ENCODE data around the gene MYO15A. TPM values are rescaled to one million over a fixed set of nuclear protein-coding genes. Genes with fewer than 3 reads are reported as not detected.
A peak's percentile ranks its signal among the peaks of the same experiment; 100 is the strongest.
"Not testable (repeated sequence)": the region's sequence is repeated elsewhere in the genome, so short reads cannot be mapped to it uniquely, and the experiment has no call there.

The MYO15A gene
- total RNA-seq, 2 experiments from 2014 or later = 0.34 TPM

DNA sequence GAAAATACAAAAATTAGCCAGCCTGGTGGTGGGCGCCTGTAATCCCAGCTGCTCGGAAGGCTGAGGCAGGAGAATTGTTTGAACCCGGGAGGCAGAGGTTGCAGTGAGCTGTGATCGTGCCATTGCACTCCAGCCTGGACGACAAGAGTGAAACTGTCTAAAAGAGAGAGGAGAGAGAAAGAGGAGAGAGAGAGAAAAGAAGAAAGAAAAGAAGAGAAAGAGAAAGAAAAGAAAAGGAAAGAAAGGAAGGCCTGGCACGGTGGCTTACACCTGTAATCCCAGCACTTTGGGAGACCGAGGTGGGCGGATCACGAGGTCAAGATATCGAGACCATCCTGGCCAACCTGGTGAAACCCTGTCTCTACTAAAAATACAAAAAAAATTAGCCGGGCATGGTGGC is 108.3 kb downstream of the MYO15A start:
- H3K36me3 Mint-ChIP-seq (ENCODE audit: low read depth); H3K4me1 Mint-ChIP-seq (ENCODE audit: low read depth): not testable (repeated sequence)

DNA sequence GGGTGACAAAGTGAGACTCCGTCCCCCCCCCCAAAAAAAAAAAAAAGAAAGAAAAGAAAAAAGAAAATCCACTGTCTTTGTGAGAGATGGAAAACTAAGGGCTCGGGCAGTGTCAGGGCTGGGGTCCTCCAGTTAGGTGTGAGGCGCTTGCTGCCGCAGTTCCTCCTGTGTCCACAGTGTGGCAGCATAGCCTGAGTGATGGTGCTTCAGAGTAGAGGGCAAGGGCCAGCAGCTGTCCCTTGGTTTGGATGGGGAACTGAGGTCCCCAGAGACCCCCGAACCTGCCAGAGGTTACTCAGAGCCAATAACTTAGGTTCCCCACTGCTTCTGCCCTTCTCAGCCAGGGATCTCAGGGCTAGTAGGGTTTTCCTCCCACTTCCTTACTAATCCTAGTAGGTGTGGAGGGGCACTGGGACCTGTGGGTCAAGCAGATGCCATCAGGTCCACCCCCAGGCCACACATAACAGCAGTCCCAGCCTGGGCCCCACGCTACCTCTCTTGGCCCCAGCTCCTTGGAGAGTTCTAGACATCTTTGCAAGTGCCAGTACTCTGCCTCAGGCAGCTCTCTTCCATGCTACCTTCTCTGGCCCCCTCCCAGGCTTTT is 109.0 kb downstream of the MYO15A start:
- peak; percentile 95 for ATAC-seq
- H3K27ac Mint-ChIP-seq = no peak overlapping the region
- H3K9me3 Mint-ChIP-seq (ENCODE audit: insufficient read depth) = no peaks in the 10 kb centered on the region
- no peaks in the 10 kb centered on the region for H3K36me3 Mint-ChIP-seq (ENCODE audit: low read depth)
- CTCF ChIA-PET = interaction anchor here (0.6 to 2.7 kb wide), 8 partner anchors 8 to 106 kb away, joined by 3 to 12 read pairs (median 4); partner anchors contain the start of gene ALKBH5
- peak; percentile 82 for DNase-seq
- no peaks in the 10 kb centered on the region for H3K27me3 Mint-ChIP-seq (ENCODE audit: low read depth)
- H3K4me3 Mint-ChIP-seq = no peak overlapping the region
- no peaks in the 10 kb centered on the region for H3K4me1 Mint-ChIP-seq (ENCODE audit: low read depth)
- POLR2A ChIA-PET = no interaction called here

More for the DNA sequence above, 108.3 kb downstream of the MYO15A start:
- H3K27ac Mint-ChIP-seq; ATAC-seq; H3K4me3 Mint-ChIP-seq; H3K9me3 Mint-ChIP-seq (ENCODE audit: insufficient read depth); H3K27me3 Mint-ChIP-seq (ENCODE audit: low read depth); DNase-seq; POLR2A ChIA-PET: not testable (repeated sequence)
- CTCF ChIA-PET = interaction anchor here (1.0 to 1.2 kb wide), 2 partner anchors 8 to 19 kb away, joined by 3 to 5 read pairs; no protein-coding TSS in a partner anchor

GRCh38 chr17:18218756-18219415 is 110.3 kb downstream of the MYO15A start:
- ATAC-seq (no peak), DNase-seq (no peak)
- POLR2A ChIA-PET = interaction anchor here (1.2 kb wide), 1 partner anchor 14 kb away, joined by 4 read pairs; no protein-coding TSS in a partner anchor
- H3K9me3 Mint-ChIP-seq (ENCODE audit: insufficient read depth) = no peaks in the 10 kb centered on the region
- CTCF ChIA-PET = interaction anchor here (0.6 to 2.7 kb wide), 4 partner anchors 29 to 114 kb away, joined by 3 to 12 read pairs (median 4); partner anchors contain the start of gene ALKBH5
- no peak overlapping the region for H3K4me3 Mint-ChIP-seq
- H3K4me1 Mint-ChIP-seq (ENCODE audit: low read depth) = no peaks in the 10 kb centered on the region
- H3K36me3 Mint-ChIP-seq (ENCODE audit: low read depth) = no peaks in the 10 kb centered on the region
- H3K27ac Mint-ChIP-seq = no peak overlapping the region
- H3K27me3 Mint-ChIP-seq (ENCODE audit: low read depth) = no peaks in the 10 kb centered on the region

GRCh38 chr17:18224053-18224386 is 115.5 kb downstream of the MYO15A start:
- Mint-ChIP-seq H3K4me3 (no peak overlapping the region), H3K27me3 (ENCODE audit: low read depth) (no peaks in the 10 kb centered on the region), H3K4me1 (ENCODE audit: low read depth) (peaks cover 28% of the 10 kb centered on the region), H3K27ac (no peak overlapping the region), H3K36me3 (ENCODE audit: low read depth) (no peaks in the 10 kb centered on the region), H3K9me3 (ENCODE audit: insufficient read depth) (no peaks in the 10 kb centered on the region)
- ChIA-PET POLR2A (no interaction called here), CTCF (no interaction called here)
- DNase-seq (no peak), ATAC-seq (no peak)

DNA sequence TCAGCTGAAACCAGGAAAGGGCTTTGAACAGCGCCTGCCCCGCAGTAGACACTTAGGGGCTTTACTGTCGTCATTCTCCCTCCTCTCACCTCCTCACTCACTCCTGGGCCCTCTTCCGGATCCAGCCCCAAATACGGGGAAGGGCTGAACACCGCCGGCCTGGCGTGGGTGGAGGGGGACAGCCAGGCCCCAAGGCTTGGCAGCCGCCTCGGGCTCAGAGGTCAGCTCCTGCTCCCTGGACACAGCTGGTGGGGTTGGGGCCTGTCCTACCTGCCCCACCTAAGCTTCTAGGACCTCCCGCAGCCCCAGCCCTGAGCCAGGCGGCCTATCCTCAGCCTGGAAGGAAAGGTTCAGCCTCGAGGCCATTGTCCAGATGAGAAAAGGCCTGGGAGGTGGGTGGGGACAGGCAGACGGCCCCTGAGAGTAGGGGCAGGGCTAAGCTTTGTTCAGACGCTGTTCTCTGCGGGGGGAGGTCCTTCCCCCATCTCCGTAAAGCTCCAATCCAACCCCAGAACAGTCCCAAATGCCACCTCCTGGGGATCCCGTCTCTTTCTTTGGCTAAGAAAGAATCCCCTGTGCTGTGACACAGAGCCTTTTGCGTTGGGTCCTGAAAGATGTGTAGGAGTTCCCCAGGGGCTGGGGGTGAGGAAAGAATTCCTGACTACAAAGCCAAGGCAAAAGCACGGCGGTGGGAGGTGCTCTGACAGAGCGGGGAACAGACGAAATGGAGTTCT is 116.0 kb downstream of the MYO15A start:
- Mint-ChIP-seq H3K4me1 (ENCODE audit: low read depth) (peaks cover 28% of the 10 kb centered on the region), H3K9me3 (ENCODE audit: insufficient read depth) (no peaks in the 10 kb centered on the region), H3K27me3 (ENCODE audit: low read depth) (no peaks in the 10 kb centered on the region), H3K4me3 (peak overlapping the region; percentile 59), H3K36me3 (ENCODE audit: low read depth) (no peaks in the 10 kb centered on the region), H3K27ac (peak overlapping the region; percentile 74)
- ATAC-seq = no peak
- no peak for DNase-seq
- ChIA-PET CTCF (no interaction called here), POLR2A (no interaction called here)

- POLR2A ChIA-PET = interaction anchor here (0.7 kb wide), 1 partner anchor 193 kb away, joined by 3 read pairs; no protein-coding TSS in a partner anchor
- no peaks in the 10 kb centered on the region for H3K36me3 Mint-ChIP-seq (ENCODE audit: low read depth)
- H3K27ac Mint-ChIP-seq = peak within 1 kb of the TSS; percentile 85
- peaks cover 28% of the 10 kb centered on the region for H3K4me1 Mint-ChIP-seq (ENCODE audit: low read depth)
- ATAC-seq = peak; percentile 99
- H3K9me3 Mint-ChIP-seq (ENCODE audit: insufficient read depth) = no peaks in the 10 kb centered on the region
- CTCF ChIA-PET = no interaction called here
- peak within 1 kb of the TSS; percentile 86 for H3K4me3 Mint-ChIP-seq
- H3K27me3 Mint-ChIP-seq (ENCODE audit: low read depth) = no peaks in the 10 kb centered on the region
- peak; percentile 97 for DNase-seq
These were observed 116.6 kb downstream of the MYO15A start, which contains the start of gene LLGL1 for GRCh38 chr17:18225121-18225641. TSS of gene LLGL1 (plus strand) at chr17:18225635. CDS start at chr17:18225683, 48 bp downstream.

GRCh38 chr17:18225642-18226283 is 117.2 kb downstream of the MYO15A start:
- H3K36me3 Mint-ChIP-seq (ENCODE audit: low read depth) = no peaks in the 10 kb centered on the region
- CTCF ChIA-PET = no interaction called here
- H3K4me1 Mint-ChIP-seq (ENCODE audit: low read depth) = peaks cover 28% of the 10 kb centered on the region
- H3K4me3 Mint-ChIP-seq = peak overlapping the region; percentile 86
- ATAC-seq (peak; percentile 47), DNase-seq (no peak)
- H3K9me3 Mint-ChIP-seq (ENCODE audit: insufficient read depth) = no peaks in the 10 kb centered on the region
- POLR2A ChIA-PET = interaction anchor here (0.7 kb wide), 1 partner anchor 194 kb away, joined by 3 read pairs; no protein-coding TSS in a partner anchor
- no peaks in the 10 kb centered on the region for H3K27me3 Mint-ChIP-seq (ENCODE audit: low read depth)
- peak overlapping the region; percentile 85 for H3K27ac Mint-ChIP-seq

- Mint-ChIP-seq H3K27me3 (ENCODE audit: low read depth) (no peaks in the 10 kb centered on the region), H3K9me3 (ENCODE audit: insufficient read depth) (no peaks in the 10 kb centered on the region), H3K36me3 (ENCODE audit: low read depth) (no peaks in the 10 kb centered on the region), H3K4me1 (ENCODE audit: low read depth) (peaks cover 28% of the 10 kb centered on the region), H3K4me3 (peak overlapping the region; percentile 86), H3K27ac (peak overlapping the region; percentile 85)
- no peak for ATAC-seq
- ChIA-PET POLR2A (no interaction called here), CTCF (no interaction called here)
- DNase-seq = no peak
These were observed 117.9 kb downstream of the MYO15A start for GRCh38 chr17:18226284-18226945.

DNA sequence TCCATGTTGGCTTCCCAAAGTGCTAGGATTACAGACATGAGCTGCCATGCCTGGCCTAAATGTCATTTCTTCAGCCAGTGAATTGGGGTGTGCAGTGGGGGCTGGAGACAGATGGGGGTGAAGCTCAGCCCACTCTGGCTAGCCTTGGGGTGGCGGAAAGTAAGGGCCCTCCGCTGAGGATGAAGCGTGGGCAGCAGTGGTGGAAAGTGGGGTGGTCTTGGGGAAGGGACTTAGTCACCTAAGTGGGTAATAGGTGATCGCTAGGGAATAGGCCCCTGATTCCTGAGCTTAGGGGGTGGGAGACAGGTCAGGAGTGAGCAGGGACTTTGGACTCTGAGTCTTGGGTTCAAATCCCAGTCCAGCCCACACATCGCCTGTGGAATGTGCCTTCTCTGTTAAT is 119.1 kb downstream of the MYO15A start:
- DNase-seq (no peak), ATAC-seq (no peak)
- ChIA-PET POLR2A (no interaction called here), CTCF (no interaction called here)
- Mint-ChIP-seq H3K4me3 (no peak overlapping the region), H3K36me3 (ENCODE audit: low read depth) (no peaks in the 10 kb centered on the region), H3K27me3 (ENCODE audit: low read depth) (no peaks in the 10 kb centered on the region), H3K9me3 (ENCODE audit: insufficient read depth) (no peaks in the 10 kb centered on the region), H3K27ac (no peak overlapping the region), H3K4me1 (ENCODE audit: low read depth) (peaks cover 28% of the 10 kb centered on the region)

GRCh38 chr17:18228176-18228682 is 119.7 kb downstream of the MYO15A start:
- ChIA-PET POLR2A (no interaction called here), CTCF (no interaction called here)
- ATAC-seq = no peak
- H3K27me3 Mint-ChIP-seq (ENCODE audit: low read depth) = no peaks in the 10 kb centered on the region
- H3K4me1 Mint-ChIP-seq (ENCODE audit: low read depth) = peaks cover 28% of the 10 kb centered on the region
- H3K27ac Mint-ChIP-seq = no peak overlapping the region
- no peak for DNase-seq
- no peaks in the 10 kb centered on the region for H3K36me3 Mint-ChIP-seq (ENCODE audit: low read depth)
- no peak overlapping the region for H3K4me3 Mint-ChIP-seq
- H3K9me3 Mint-ChIP-seq (ENCODE audit: insufficient read depth) = no peaks in the 10 kb centered on the region

DNA sequence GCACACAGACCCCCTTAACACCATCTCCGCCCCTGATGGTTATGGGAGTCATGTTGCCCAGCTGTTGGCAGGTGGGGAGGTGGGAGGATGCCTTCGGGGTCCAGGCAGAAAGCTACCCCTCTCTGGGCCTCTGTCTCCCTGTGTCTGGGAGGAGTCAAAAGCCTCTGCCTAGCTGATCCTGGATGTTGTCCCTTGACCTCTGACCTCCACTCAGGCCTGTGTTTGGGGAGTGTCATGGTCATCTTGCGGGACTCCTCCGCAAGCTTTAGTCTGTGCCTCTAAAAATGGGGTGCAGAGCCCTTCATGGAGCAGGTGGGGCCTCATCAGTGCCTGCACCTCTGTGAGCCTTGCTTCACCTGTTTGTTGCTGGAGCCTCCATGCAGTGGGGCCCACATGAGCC is 120.7 kb downstream of the MYO15A start:
- Mint-ChIP-seq H3K4me3 (no peak overlapping the region), H3K9me3 (ENCODE audit: insufficient read depth) (no peaks in the 10 kb centered on the region), H3K27me3 (ENCODE audit: low read depth) (no peaks in the 10 kb centered on the region), H3K27ac (no peak overlapping the region), H3K36me3 (ENCODE audit: low read depth) (peaks cover 2% of the 10 kb centered on the region), H3K4me1 (ENCODE audit: low read depth) (peaks cover 28% of the 10 kb centered on the region)
- ATAC-seq (no peak), DNase-seq (no peak)
- ChIA-PET CTCF (no interaction called here), POLR2A (no interaction called here)
